LoVo (cell line): ENCODE results near the gene CRTC1.

Experiments
- DNase-seq: peaks from one replicate; pipeline ENCODE4 v3.0.0-alpha.2; 2016; ENCODE audit warnings: low spot score

Gene CRTC1

GRCh38 chr19:18746401-18747325 is 63.2 kb downstream of the CRTC1 start:
- no peak for DNase-seq

- DNase-seq, result no peak
Measured at GRCh38 chr19:18749362-18750231, 66.1 kb downstream of the CRTC1 start.

- no peak for DNase-seq
Measured at GRCh38 chr19:18750295-18750970, 67.0 kb downstream of the CRTC1 start.

DNA sequence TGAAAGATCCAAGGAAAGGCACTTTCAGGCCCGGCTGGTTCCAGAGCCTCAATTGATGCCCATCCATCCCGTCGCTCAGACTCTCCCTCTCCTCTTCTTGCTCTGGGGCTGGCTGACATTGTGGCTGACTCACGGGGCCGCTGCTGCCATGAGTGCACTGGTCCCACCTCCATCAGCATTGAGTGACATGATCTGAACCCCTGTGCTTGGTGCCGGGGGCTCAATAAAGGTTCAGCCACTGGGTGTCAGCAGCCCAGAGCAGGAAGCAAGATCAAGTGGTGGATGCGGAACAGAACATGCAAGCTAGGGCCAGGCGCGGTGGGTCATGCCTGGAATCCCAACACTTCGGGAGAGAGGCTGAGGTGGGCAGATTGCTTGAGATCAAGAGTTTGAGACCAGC is 68.1 kb downstream of the CRTC1 start:
- DNase-seq, result no peak

GRCh38 chr19:18754501-18754900 is 71.0 kb downstream of the CRTC1 start:
- DNase-seq, result no peak

- no peak for DNase-seq
Measured at GRCh38 chr19:18756896-18757295, 73.4 kb downstream of the CRTC1 start.

- DNase-seq, result no peak
Measured at GRCh38 chr19:18759304-18759994, 76.0 kb downstream of the CRTC1 start.

GRCh38 chr19:18759995-18760426 is 76.5 kb downstream of the CRTC1 start:
- DNase-seq, result no peak

GRCh38 chr19:18760440-18761383 is 77.2 kb downstream of the CRTC1 start:
- DNase-seq, result no peak

- DNase-seq, result no peak
Measured at GRCh38 chr19:18761531-18762110, 78.1 kb downstream of the CRTC1 start.

DNA sequence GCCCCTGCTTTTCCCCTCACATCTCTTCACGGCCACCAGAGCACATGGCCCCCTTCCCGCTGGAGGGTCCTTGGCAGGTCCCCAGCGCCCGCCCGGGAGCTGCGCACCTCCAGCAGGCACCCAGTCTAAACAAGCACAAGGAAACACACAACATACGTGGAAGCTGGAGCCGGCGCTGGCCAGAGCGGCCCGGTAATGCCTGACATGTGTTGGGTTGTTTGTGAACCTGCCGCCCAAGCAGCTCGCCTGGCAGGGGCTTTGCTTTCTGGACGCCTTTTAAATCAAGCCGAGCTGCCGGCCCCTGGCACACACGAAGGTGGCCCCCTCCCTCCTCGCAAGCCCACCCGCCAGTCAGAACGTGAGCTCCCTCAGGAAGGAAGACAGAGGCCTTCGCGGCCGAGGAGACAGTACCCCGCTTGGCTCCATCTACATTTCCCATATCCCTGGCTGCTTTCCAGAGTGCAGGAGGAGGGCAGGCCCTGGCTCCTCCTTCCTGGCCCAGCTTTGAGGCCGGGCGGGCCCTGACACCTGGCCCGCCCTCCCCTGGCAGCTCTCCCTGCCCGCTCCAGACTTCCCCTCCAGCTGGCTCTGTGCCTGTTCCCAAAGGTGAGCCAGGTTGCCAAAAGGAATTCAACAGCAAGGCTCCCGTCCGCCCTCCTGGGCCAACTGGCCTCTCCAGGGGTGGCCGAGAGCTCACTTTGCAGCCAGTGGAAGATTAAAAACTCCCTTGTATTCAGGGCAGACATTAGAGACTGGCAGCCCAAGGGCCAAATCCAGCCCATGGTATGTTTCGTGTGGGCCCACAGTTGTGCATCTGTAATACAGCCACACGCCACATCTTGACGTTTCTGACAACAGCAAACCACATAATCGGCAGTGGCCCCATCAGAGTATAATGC is 78.9 kb downstream of the CRTC1 start:
- peak; percentile 59 for DNase-seq

DNA sequence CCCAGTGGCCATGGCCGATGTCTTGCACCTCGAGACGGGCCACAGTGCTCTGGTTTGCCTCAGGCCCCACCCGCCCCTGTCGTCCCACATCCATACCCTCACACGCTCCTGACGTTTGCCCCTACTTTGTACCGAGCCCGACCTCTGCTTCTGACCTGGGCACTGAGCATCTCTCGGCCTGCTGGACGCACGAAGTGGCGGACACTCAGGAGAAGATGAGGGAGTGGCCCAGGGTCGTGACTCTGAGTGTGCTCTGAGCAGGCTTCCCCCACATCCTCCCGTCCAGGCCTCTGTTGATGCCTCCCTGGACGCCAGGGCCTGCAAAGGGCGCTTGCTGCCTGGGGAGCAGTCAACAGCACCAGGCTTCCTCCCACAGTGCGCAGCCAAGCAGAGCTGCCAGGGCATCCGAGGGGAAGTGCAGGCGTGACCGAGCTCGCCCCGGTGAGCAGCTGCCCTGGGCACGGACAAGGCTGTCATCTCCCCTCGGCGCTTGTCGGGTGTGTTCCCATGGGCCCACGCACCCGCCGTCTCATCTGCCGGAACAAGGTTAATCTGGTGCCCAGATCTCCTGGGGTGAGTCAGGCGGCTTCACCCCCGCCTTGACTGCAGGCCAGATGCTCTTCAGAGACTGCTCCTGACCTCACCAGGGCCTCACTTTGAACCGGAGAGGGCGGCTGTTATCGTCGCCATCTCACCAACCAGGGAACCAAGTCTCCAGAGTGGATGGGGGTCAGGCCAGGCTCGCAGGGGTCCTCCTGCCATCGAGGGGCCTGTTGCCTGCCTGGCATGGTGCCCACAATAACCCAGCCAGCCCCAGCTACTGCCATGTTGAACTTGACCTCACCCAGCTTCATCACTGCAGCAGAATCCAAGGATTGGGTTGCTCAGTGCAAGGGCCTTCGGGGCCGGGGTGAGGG is 80.5 kb downstream of the CRTC1 start:
- no peak for DNase-seq

DNA sequence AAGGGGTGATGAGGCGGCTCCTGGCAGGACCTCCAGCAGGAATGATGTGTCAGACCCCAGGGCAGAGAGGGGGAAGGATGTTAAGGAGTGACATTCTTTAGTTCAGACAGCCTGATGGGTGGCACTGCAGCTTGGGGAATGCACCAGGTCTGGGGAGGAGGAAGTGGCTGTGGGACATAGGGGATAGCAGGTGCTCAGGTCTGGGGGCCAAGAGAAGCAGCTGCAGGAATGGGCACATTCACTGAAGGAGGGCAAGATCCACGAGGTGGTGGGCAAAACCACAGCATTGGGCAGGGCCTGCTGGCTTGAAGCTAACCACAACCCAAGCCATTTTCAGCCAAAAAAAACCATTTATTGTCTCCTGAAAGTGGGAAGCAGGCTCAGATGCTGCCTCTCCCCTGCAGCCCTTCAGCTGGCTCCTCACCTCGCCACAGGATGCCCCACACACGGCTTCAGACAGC is 81.1 kb downstream of the CRTC1 start:
- no peak for DNase-seq

- no peak for DNase-seq
Measured at GRCh38 chr19:18765224-18765623, 81.7 kb downstream of the CRTC1 start.

DNA sequence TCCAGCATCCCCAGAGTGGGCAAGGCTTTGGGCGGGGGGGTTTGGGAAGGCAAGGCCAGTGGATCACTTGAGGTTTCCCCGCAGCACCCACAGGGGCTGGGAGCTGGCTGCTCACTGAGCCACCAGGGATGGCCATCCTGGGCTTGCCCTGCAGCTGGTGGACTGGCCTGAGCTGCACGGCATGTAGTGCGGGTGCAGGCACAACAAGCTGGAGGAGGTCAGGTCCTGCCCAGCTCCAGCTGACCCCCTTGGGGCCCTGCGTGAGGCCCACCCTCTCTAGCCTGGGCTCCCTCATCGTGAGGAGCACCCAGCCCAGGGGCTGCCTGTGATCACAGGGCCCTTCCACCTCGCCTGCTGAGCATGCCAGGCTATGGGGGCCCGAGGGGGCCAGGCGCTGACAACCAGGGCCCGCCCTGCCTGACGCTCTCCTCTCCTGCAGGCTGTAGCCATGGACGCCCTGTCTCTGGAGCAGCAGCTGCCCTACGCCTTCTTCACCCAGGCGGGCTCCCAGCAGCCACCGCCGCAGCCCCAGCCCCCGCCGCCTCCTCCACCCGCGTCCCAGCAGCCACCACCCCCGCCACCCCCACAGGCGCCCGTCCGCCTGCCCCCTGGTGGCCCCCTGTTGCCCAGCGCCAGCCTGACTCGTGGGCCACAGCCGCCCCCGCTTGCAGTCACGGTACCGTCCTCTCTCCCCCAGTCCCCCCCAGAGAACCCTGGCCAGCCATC is 84.7 kb downstream of the CRTC1 start:
- no peak for DNase-seq

GRCh38 chr19:18768997-18769891 is 85.8 kb downstream of the CRTC1 start:
- no peak for DNase-seq
